Measurements from ENCODE around the gene POLR3GL.
"Not testable (repeated sequence)": the region's sequence is repeated elsewhere in the genome, so short reads cannot be mapped to it uniquely, and the experiment has no call there.

The POLR3GL gene

GRCh38 chr1:145964328-145965118 is at the start of gene POLR3GL, which contains the start of gene ANKRD34A:
TSS of gene POLR3GL (plus strand) at chr1:145964690. CDS start at chr1:145974866, 10,176 bp downstream.
TSS of gene ANKRD34A (minus strand) at chr1:145964575. CDS start at chr1:145961759, 2,816 bp downstream.
- H3K4me3 ChIP-seq (ENCODE audit: low read depth, low read length): peak within 1 kb of the TSS; percentile 44

GRCh38 chr1:145916745-145917144 is 47.7 kb upstream of the POLR3GL start:
- no peak overlapping the region for H3K4me3 ChIP-seq (ENCODE audit: low read depth, low read length)

GRCh38 chr1:145917595-145917994 is 46.9 kb upstream of the POLR3GL start:
- H3K4me3 ChIP-seq (ENCODE audit: low read depth, low read length): peak overlapping the region; percentile 56

DNA sequence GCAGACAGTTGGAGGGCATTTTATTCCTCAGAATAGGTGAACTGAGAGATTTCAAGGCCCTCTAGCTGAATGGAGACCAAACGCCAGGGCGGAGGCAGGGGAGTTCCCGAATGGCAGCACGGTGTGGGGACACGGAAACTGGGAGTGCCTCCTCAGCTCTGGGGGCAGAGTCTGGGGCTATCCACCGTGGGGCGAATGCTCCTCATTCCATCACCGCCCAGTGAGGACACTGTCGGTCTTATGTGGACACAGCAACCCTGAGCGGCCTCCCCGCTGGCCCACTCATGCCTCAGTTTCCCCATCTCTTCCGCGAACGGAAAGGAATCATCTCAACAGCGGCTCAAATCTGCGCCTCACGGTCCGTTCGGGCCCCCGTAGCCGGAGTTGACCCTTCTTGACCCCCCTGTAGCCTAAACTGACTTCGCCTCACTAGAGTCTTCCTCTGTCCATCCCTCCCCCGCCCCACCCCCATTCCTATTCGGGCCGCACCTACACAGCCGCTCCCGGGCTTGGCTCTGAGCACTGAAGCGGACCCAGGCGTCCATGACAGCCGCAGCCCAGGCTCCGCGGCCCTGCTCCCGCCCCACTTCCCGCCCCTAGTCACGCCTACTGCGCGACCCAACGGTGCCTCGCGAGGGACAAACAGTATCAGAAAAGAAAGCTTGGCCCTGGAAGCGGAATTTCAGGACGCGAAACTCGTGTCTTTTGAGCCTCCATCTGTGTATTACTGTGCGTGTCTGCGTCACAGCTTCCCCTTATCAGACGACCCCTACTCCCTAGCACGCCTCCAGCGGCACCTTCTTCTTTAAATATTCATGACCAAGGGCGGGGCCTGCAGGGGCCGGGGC is 46.1 kb upstream of the POLR3GL start, which contains the start of gene PEX11B:
Gene PEX11B (minus strand): TSS at position 574 of the 848 bp plus-strand sequence. CDS start 29 bp downstream, at position 545.
- H3K4me3 ChIP-seq (ENCODE audit: low read depth, low read length): peak within 1 kb of the TSS; percentile 56

DNA sequence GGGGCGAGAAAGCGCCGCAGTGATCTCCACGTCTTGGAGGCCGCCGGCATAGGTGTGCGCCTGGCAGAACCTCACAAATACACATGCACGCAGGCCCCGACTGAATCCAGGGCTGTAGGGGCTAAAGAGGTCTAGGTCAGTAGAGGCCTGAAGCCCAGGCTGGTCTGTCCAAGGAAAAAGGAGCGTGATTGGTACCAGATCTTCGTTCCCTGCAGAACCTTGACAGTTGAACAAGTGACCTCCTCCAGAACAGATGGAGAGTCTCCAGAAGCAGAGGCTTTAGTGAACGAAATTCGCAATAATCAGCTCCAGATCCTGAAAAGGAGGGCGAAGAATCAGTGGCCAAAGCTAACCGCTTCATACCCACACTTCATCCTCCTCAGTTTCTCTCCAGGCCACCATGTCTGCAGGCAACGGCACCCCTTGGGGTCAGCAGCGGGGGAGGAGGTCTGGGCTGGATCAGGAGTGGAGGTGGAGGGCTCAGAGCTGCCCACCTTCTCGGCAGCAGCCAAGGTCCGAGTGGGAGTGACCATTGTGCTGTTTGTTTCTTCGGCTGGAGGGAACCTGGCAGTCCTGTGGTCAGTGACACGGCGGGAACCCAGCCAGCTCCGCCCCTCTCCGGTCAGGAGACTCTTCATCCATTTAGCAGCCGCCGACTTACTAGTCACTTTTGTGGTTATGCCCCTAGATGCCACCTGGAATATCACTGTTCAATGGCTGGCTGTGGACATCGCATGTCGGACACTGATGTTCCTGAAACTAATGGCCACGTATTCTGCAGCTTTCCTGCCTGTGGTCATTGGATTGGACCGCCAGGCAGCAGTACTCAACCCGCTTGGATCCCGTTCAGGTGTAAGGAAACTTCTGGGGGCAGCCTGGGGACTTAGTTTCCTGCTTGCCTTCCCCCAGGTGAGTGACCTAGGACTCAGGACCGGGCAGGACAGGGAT is 45.2 kb upstream of the POLR3GL start:
- H3K4me3 ChIP-seq (ENCODE audit: low read depth, low read length): peak overlapping the region; percentile 56

- not testable (repeated sequence) for H3K4me3 ChIP-seq (ENCODE audit: low read depth, low read length)
These were observed 44.2 kb upstream of the POLR3GL start for GRCh38 chr1:145920297-145920696.

DNA sequence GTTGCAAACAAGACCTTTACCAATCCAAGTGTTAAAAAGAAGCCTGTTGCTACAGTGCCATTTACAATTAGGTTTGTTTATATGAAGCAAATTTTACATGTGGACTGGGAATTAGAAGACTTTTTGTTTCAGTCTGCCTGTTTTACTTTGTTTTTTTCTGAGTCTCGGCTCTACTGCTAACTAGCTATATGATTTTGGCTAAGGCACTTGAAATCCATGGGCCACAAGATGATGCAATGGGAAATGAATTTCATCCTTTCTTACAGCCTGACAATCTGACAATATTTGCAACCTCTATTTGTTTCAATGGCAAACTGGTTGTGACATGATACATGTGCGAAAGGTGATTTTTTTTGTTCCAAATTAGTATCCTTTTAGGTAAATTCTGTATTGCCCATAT is 42.2 kb upstream of the POLR3GL start:
- H3K4me3 ChIP-seq (ENCODE audit: low read depth, low read length): no peak overlapping the region

DNA sequence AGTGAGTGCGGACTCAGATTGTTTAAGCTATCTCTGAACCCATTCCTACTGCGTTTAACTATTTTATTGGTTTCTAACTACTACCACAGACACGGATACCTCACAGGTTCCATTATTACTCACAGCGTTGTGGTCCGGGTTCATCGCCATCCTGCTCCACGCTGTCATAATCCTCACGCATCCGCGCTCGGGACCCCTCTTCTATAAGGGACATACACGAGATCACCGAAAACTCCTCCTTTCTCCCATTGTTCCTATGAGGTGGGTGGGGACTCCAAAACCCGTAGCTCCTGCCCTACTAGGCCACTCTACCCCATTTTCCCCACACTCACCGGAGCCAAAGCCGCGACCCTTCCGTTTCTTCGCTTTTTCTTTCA is 37.8 kb upstream of the POLR3GL start:
- peak overlapping the region; percentile 75 for H3K4me3 ChIP-seq (ENCODE audit: low read depth, low read length)

GRCh38 chr1:145927063-145927886 is 37.2 kb upstream of the POLR3GL start, which contains the start of gene RBM8A:
TSS of gene RBM8A (minus strand) at chr1:145927484. CDS start at chr1:145927426, 58 bp downstream.
- H3K4me3 ChIP-seq (ENCODE audit: low read depth, low read length): peak within 1 kb of the TSS; percentile 75

DNA sequence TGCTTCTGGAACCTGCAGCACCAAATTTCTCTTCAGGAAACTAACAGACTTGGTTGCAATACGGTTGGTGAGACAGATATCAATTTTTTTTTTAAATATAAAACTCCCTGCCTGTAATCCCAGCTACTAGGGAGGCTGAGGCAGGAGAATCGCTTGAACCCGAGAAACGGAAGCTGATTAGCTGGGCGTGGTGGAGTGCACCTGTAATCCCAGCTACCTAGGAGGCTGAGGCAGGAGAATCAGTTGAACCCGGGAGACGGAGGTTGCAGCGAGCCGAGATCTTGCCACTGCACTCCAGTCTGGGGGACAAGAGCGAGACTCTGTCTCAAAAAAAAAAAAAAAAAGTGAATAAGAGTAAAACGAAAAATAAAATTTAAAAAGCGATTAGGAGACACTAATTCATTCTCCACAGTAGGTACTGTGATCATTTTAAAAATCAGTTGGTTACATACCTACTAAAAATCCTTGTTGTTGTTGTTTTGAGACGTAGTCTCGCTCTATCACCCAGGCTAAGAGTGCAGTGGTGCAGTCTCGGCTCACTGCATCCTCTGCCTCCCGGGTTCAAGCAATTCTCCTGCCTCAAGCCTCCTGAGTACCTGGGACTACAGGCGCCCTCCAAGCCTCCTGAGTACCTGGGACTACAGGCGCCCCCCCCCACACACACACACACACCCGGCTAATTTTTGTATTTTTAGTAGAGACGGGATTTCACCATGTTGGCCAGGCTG is 36.4 kb upstream of the POLR3GL start:
- peak overlapping the region; percentile 75 for H3K4me3 ChIP-seq (ENCODE audit: low read depth, low read length)

GRCh38 chr1:145932522-145933009 is 31.9 kb upstream of the POLR3GL start:
- H3K4me3 ChIP-seq (ENCODE audit: low read depth, low read length): not testable (repeated sequence)

DNA sequence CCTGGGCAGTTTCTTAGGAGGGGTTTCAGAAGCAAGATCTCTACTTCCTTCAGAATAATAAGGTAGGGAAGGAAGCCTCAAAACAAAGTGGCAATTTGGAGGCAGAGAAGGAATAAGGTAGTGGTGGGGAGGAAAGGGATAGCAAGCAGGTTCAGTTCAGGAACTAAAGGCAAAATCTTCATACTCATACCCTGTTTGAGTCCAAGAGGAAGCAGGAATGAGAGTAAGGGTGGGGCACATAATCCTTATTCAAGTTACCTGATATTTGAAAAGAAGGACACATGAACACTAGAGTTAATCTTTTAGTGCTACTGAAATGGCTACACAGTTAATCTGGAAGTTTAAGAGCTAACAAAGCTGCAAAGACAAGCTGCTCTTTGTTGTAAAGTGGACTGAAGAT is 28.8 kb upstream of the POLR3GL start:
- no peak overlapping the region for H3K4me3 ChIP-seq (ENCODE audit: low read depth, low read length)

DNA sequence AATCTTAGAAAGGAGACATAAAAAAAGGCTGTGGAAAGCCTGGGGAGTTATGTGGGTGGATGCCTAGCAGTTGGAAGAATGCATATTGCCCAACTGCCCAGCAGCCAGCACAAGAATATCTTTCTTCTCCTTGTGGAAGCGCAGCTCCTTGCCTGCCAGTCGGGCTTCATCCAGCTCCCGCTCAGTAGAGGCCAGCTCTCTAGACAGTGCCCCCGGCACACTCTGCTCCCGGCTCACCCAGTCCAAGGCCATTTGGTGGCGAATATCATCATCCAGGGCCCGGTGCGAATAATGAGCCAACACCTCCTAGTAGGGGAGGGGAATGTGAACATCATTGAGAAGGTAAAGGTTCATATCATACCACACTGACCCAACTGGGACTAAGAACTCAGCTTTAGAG is 28.2 kb upstream of the POLR3GL start:
- H3K4me3 ChIP-seq (ENCODE audit: low read depth, low read length): no peak overlapping the region

DNA sequence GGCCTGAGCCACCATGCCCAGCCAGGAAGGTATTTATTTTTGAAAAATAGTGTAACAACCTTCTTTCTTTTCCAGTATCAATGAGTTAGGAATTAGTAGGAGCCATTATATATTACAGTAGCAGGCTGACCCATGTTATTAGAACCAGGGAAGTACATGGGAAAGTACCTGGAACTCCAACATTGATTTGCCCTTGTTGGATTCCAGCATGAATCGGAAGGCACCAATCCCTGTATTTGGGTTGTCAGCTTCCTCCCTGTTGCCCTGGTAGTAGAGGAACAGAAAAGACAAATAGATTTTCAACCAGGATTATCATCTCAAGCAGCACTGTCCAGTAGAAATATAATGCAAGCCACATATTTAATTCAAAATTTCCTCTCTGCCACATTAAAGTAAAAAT is 27.1 kb upstream of the POLR3GL start:
- no peak overlapping the region for H3K4me3 ChIP-seq (ENCODE audit: low read depth, low read length)

DNA sequence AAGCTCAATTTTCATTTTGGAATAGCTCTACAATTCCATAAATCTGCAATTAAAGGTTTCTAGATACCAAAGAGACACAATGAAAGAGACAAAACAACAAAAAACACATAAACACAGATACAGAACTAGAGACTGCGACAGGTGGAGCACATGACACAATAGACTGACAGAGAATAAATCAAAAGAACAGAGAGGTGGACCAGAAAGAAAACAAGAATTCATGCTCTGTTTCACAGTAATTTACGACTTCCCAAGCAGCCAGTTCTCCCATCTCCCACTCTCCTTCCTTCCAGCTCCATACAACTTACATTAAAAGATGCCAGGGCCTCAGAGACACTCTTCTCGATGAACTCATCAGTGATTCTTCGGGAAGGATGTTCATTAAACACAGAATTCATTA is 22.1 kb upstream of the POLR3GL start:
- no peak overlapping the region for H3K4me3 ChIP-seq (ENCODE audit: low read depth, low read length)

- H3K4me3 ChIP-seq (ENCODE audit: low read depth, low read length): no peak overlapping the region
These were observed 21.6 kb upstream of the POLR3GL start for GRCh38 chr1:145942871-145943270.

GRCh38 chr1:145944532-145944931 is 20.0 kb upstream of the POLR3GL start:
- H3K4me3 ChIP-seq (ENCODE audit: low read depth, low read length): no peak overlapping the region

GRCh38 chr1:145946477-145946986 is 18.0 kb upstream of the POLR3GL start:
- H3K4me3 ChIP-seq (ENCODE audit: low read depth, low read length): no peak overlapping the region

- no peak overlapping the region for H3K4me3 ChIP-seq (ENCODE audit: low read depth, low read length)
These were observed 16.9 kb upstream of the POLR3GL start for GRCh38 chr1:145947551-145947950.
